Thoracic aorta (tissue), 2 donors: ENCODE measurements around the gene KRR1. TPM values are rescaled to one million over a fixed set of nuclear protein-coding genes. Genes with fewer than 3 reads are reported as not detected.

Experiments used
- ATAC-seq: fragments of 150-250 bp; one replicate; pipeline ENCODE4 v1.8.0; 2017; ENCODE audit warnings: low read depth; ENCODE audit not compliant: insufficient number of reproducible peaks, low FRiP score
- DNase-seq: peaks from one replicate; pipeline ENCODE4 v3.0.0-alpha.2; 2020; ENCODE audit warnings: low spot score
- H3K27ac ChIP-seq, 2 donors: fragments of 200-600 bp; sonication (generic); 1 replicate in 1 of 2; 2 replicates in 1 of 2; pipeline ENCODE4 v1.5.1; 2016; ENCODE audit warnings: mild to moderate bottlenecking in 2 of 2, moderate library complexity in 2 of 2
- H3K27me3 ChIP-seq: fragments of 200-600 bp; sonication (generic); replicated peaks from 2 replicates; pipeline ENCODE4 v1.6.0; 2016; ENCODE audit warnings: mild to moderate bottlenecking; ENCODE audit not compliant: insufficient read depth
- H3K36me3 ChIP-seq: fragments of 200-600 bp; sonication (generic); one replicate; pipeline ENCODE4 v1.5.1; 2016
- H3K4me1 ChIP-seq, 2 donors: fragments of 200-600 bp; sonication (generic); 1 replicate in 1 of 2; 2 replicates in 1 of 2; pipeline versions ENCODE4 v1.5.1 to v1.6.0; 2016; ENCODE audit warnings: low read depth in 2 of 2, mild to moderate bottlenecking in 1 of 2; ENCODE audit not compliant: control insufficient read depth in 1 of 2
- H3K4me3 ChIP-seq: fragments of 200-600 bp; sonication (generic); 2 replicates; pipeline ENCODE4 v1.5.1; 2016; ENCODE audit warnings: mild to moderate bottlenecking
- H3K9me3 ChIP-seq: fragments of 200-600 bp; sonication (generic); 2 replicates; pipeline ENCODE4 v1.5.1; 2016
- CTCF ChIP-seq: fragments of 200-600 bp; sonication (generic); IDR thresholded peaks from one replicate; pipeline ENCODE4 v1.5.1; 2019; ENCODE audit warnings: antibody characterized with exemption
- total RNA-seq, 2 donors: library from RNA; depleted of rRNA; stranded (reverse); fragments of >200 nt; gene quantifications; one replicate each; pipeline versions ENCODE4 v1.1.0 to v1.2.3, GENCODE V29; 2016

The KRR1 gene
- total RNA-seq, 2 donors from 2014 or later = 30.6 to 46.8 TPM

GRCh38 chr12:75548879-75549278 is 37.5 kb upstream of the KRR1 start:
- Histone ChIP-seq H3K27me3 (no peaks in the 10 kb centered on the region), H3K9me3 (no peaks in the 10 kb centered on the region), H3K36me3 (no peaks in the 10 kb centered on the region), H3K4me1 (peaks cover 1 to 5% of the 10 kb centered on the region in 2 donors), H3K27ac (no peak overlapping the region), H3K4me3 (no peak overlapping the region)
- no peak for TF ChIP-seq CTCF
- no peak for DNase-seq
- no peak for ATAC-seq

DNA sequence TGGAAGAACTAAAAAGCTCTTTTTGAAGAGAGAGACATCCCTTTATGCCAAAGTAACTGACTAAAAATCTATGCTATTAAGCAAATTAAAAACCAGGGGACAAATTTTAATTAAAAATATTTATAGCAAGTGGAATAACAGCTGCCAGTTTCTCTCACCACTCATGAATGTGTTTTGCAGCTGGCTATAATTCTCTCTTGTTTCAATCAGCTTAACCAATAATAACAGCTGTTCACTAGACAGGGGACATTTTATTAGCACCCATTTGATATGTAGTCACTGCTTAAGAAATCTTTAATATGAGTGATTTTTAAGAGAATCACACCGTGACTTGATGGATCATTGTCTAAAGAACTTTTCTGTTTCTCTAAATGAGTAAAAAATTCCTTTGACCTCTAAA is 34.2 kb upstream of the KRR1 start:
- H3K4me3 ChIP-seq = no peak overlapping the region
- ATAC-seq = no peak
- H3K27me3 ChIP-seq = no peaks in the 10 kb centered on the region
- TF ChIP-seq CTCF = no peak
- H3K4me1 ChIP-seq = no peaks in the 10 kb centered on the region
- no peaks in the 10 kb centered on the region for H3K36me3 ChIP-seq
- DNase-seq = no peak
- no peaks in the 10 kb centered on the region for H3K9me3 ChIP-seq
- no peak overlapping the region for H3K27ac ChIP-seq

GRCh38 chr12:75543529-75543928 is 32.1 kb upstream of the KRR1 start:
- no peak for DNase-seq
- Histone ChIP-seq H3K36me3 (no peaks in the 10 kb centered on the region), H3K4me3 (no peak overlapping the region), H3K9me3 (no peaks in the 10 kb centered on the region), H3K27ac (no peak overlapping the region), H3K27me3 (no peaks in the 10 kb centered on the region), H3K4me1 (no peaks in the 10 kb centered on the region)
- ATAC-seq = no peak
- TF ChIP-seq CTCF = no peak

DNA sequence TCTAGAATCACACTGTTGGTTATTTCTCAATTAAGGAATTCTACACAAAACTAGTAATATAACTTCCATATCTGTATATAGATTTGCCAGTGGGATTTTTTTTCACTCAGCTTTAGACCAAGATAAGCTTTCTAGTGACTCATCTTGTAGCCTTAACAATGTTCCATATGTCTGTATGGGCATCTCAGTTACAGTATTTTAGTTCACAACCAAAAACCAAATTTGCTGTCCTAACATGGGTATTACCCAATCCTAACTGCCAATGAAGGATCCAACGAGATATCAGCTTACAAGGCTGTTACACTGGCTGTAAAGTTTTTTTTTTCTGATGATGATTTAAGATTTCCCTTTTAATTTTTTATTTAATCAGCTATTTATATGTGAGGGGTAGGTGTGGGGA is 31.5 kb upstream of the KRR1 start:
- no peaks in the 10 kb centered on the region for H3K4me1 ChIP-seq
- no peak for TF ChIP-seq CTCF
- ATAC-seq (no peak), DNase-seq (no peak)
- H3K27ac ChIP-seq = no peak overlapping the region
- no peaks in the 10 kb centered on the region for H3K36me3 ChIP-seq
- H3K27me3 ChIP-seq = no peaks in the 10 kb centered on the region
- no peak overlapping the region for H3K4me3 ChIP-seq
- H3K9me3 ChIP-seq = no peaks in the 10 kb centered on the region

DNA sequence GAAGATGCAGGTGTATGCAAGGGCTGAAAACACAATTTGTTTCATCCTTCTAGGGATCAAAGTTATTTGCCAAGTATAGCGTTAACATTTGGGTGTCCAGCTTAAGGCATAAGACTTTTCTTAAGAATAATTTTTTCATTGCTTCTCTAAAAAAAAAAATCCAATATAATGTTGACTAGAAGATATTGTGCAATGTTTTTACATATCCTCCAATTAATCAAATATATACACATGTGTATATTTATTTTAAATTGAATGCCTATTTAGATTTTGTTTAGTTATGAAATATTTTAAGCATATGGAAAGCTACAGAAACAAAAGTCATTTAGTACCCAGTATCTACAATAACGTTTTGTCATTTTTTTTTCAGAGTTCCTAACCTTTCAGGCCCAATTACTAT is 28.5 kb upstream of the KRR1 start:
- Histone ChIP-seq H3K9me3 (no peaks in the 10 kb centered on the region), H3K36me3 (no peaks in the 10 kb centered on the region), H3K27me3 (no peaks in the 10 kb centered on the region), H3K27ac (no peak overlapping the region), H3K4me3 (no peak overlapping the region), H3K4me1 (no peaks in the 10 kb centered on the region)
- TF ChIP-seq CTCF = no peak
- DNase-seq (no peak), ATAC-seq (no peak)
